Right renal cortex interstitium (tissue), 3 donors: ENCODE results near the gene FAM72D. TPM values are rescaled to one million over a fixed set of nuclear protein-coding genes. Genes with fewer than 3 reads are reported as not detected.
"Not testable (repeated sequence)": the region's sequence is repeated elsewhere in the genome, so short reads cannot be mapped to it uniquely, and the experiment has no call there.

Source experiments
- DNase-seq, 3 donors: peaks; one replicate each; pipeline ENCODE4 v3.0.0-alpha.2; 2013; ENCODE audit warnings: low read depth in 3 of 3, low spot score in 2 of 3
- polyA plus RNA-seq, 3 donors: library from polyadenylated mRNA; unstranded; fragments of 120-200 nt; gene quantifications; one replicate each; pipeline ENCODE4 v1.2.1, GENCODE V29; 2013; ENCODE audit not compliant: insufficient read length in 3 of 3

The FAM72D gene
- polyA plus RNA-seq, 3 donors: 2.6 to 3.6 (median 3.2) TPM

- DNase-seq: not testable (repeated sequence)
These were observed 48.6 kb downstream of the FAM72D start for GRCh38 chr1:145144264-145144913.

- DNase-seq: not testable (repeated sequence)
These were observed 50.5 kb downstream of the FAM72D start for GRCh38 chr1:145146308-145146707.

GRCh38 chr1:145147172-145147571 lies 51.4 kb downstream of the FAM72D start:
- DNase-seq: not testable (repeated sequence)

- DNase-seq: not testable (repeated sequence)
These were observed 59.6 kb downstream of the FAM72D start for GRCh38 chr1:145155421-145155820.

GRCh38 chr1:145155873-145156272 lies 60.1 kb downstream of the FAM72D start:
- DNase-seq: not testable (repeated sequence)

- peak; percentile 43 to 53 (median 44) for DNase-seq
These were observed 61.3 kb downstream of the FAM72D start for GRCh38 chr1:145156891-145157610.

- DNase-seq: not testable (repeated sequence)
These were observed 61.9 kb downstream of the FAM72D start for GRCh38 chr1:145157715-145158114.

- not testable (repeated sequence) for DNase-seq
These were observed 65.4 kb downstream of the FAM72D start for GRCh38 chr1:145161046-145161752.

Other genes with a start within 250 kb of the FAM72D start
- gene SRGAP2B, start 646 bp upstream of the FAM72D start, polyA plus RNA-seq: 10 to 100 TPM; 19.2 to 43.9 (median 28.3) TPM
- under 1 TPM in 1 of 3 donors, not detected in 2; 0.71 TPM for gene PPIAL4D, start 146.2 kb downstream of the FAM72D start, polyA plus RNA-seq